ENCODE data around the gene APC2.

Gene APC2

DNA sequence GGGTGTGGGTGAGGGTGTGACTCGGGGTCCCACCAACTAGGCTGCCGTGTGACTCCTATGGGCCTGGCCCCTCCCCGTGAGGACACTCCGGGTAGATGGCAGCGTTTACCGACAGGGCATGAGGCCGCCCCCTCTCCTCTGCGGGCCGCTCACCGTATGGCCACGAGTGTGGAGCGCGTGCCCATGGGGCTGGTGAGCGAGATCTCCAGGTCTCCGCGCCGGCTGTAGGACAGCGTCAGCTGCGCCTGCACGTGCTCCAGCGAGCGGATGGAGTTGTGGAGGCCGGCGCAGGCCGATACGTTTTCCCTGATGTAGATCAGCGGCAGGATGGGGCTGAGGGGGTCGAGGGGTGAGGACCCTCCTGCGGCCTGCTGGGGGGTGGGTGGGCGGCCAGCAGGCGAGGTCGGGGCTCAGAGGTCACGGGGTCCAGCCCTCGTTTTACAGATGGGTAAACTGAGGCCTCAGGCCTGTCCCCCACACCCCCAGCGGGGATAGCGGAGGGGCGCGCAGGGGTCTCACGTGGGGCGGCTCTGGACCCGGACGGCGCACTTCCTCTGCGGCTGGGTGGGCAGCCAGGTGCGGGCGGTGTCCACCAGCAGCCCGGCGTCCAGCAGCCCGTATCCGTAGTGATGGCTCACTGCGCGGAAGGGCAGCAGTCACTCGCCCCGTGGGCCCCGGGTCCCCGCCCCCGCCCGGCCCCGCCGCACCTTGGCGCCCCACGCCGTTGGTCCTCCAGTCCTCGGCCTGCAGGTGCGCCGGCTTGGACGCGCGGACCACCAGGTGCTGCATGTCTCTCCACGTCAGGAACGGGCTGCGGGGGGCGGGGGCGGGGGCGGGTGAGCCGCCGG lies 33.4 kb downstream of the APC2 start:
- no peak overlapping the region for H3K4me3 ChIP-seq (ENCODE audit: control insufficient read depth in 1 of 7, extremely low read depth in 1 of 7, insufficient read depth in 4 of 7, low read depth in 2 of 7, low read length in 6 of 7)
- 96% methylated on average over 61 of the region's 77 CpGs for WGBS (ENCODE audit: insufficient coverage)
- no peaks in the 10 kb centered on the region for H3K36me3 ChIP-seq (ENCODE audit: control insufficient read depth in 4 of 4, insufficient read depth in 4 of 4, low read length in 3 of 4)
- ChIA-PET CTCF (no interaction called here), POLR2A (no interaction called here)
- DNase-seq = no peak
- peaks cover 0 to 13% (median 11%) of the 10 kb centered on the region in 4 experiments for H3K4me1 ChIP-seq (ENCODE audit: control extremely low read depth in 1 of 4, control insufficient read depth in 4 of 4, insufficient read depth in 4 of 4, low read length in 3 of 4)
- no peak overlapping the region for H3K27ac ChIP-seq (ENCODE audit: insufficient read depth in 1 of 2, low read depth in 1 of 2, low read length in 2 of 2, poor library complexity in 1 of 2, severe bottlenecking in 2 of 2)
- H3K27me3 ChIP-seq (replicated peaks in 2 of 5; ENCODE audit: control insufficient read depth in 4 of 5, insufficient read depth in 5 of 5, low read length in 4 of 5) = no peaks in the 10 kb centered on the region
- H3K9me3 ChIP-seq (ENCODE audit: control extremely low read depth in 1 of 5, control insufficient read depth in 4 of 5, insufficient read depth in 2 of 5, low read depth in 1 of 5, low read length in 4 of 5) = no peaks in the 10 kb centered on the region

GRCh38 chr19:1483979-1484428 lies 34.1 kb downstream of the APC2 start:
- no peak for DNase-seq
- H3K27me3 ChIP-seq (replicated peaks in 2 of 5; ENCODE audit: control insufficient read depth in 4 of 5, insufficient read depth in 5 of 5, low read length in 4 of 5) = no peaks in the 10 kb centered on the region
- ChIA-PET POLR2A (interaction anchor here (0.6 kb wide), 1 partner anchor 155 kb away, joined by 3 read pairs; no protein-coding TSS in a partner anchor), CTCF (no interaction called here)
- no peak overlapping the region for H3K4me3 ChIP-seq (ENCODE audit: control insufficient read depth in 1 of 7, extremely low read depth in 1 of 7, insufficient read depth in 4 of 7, low read depth in 2 of 7, low read length in 6 of 7)
- no peaks in the 10 kb centered on the region for H3K36me3 ChIP-seq (ENCODE audit: control insufficient read depth in 4 of 4, insufficient read depth in 4 of 4, low read length in 3 of 4)
- H3K9me3 ChIP-seq (ENCODE audit: control extremely low read depth in 1 of 5, control insufficient read depth in 4 of 5, insufficient read depth in 2 of 5, low read depth in 1 of 5, low read length in 4 of 5) = no peaks in the 10 kb centered on the region
- H3K4me1 ChIP-seq (ENCODE audit: control extremely low read depth in 1 of 4, control insufficient read depth in 4 of 4, insufficient read depth in 4 of 4, low read length in 3 of 4) = peaks cover 0 to 15% (median 6%) of the 10 kb centered on the region in 4 experiments
- H3K27ac ChIP-seq (ENCODE audit: insufficient read depth in 1 of 2, low read depth in 1 of 2, low read length in 2 of 2, poor library complexity in 1 of 2, severe bottlenecking in 2 of 2) = no peak overlapping the region
- 96% methylated on average over 21 of the region's 23 CpGs for WGBS (ENCODE audit: insufficient coverage)

DNA sequence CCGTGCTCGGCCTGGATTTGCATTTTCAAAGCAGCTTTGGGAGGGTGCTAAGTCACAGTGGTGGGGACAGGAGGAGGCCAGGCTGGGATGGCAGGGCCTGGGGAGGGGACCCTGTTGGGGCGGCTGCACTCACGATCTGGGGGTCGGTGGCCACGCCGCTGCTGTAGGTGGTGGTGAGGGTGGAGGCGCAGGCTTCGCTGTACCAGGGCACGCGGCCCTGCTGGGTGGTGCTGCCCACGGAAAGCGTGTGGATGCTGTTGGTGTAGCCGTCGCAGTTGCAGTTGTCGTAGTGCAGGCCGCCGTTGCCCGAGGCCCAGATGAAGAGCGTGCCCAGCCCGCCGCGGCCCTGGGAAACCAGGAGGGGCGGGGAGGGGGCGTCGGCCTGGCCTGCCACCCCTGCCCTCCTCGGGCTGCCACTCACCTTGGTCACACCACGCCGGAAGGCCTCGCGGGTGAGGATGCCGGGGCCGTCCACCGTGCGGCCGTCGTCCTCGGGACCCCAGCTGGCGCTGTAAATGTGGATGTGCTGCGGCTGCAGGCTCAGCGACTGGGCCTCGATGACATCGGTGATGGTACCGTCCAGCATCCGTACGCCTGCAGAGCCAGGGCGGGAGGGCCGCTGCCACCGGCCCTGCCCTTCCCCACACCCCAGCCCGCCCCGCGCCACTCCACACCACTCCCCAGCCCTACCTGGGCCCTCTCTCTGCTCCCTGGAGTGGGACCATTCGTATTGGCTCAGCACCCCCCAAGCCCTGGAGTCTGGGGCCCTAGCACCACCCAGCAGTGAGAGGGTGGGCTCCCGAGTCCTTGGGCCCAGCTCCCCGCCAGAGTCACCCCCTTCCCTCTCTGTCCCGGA lies 37.0 kb downstream of the APC2 start:
- 97% methylated on average over 48 of the region's 56 CpGs for WGBS (ENCODE audit: insufficient coverage)

DNA sequence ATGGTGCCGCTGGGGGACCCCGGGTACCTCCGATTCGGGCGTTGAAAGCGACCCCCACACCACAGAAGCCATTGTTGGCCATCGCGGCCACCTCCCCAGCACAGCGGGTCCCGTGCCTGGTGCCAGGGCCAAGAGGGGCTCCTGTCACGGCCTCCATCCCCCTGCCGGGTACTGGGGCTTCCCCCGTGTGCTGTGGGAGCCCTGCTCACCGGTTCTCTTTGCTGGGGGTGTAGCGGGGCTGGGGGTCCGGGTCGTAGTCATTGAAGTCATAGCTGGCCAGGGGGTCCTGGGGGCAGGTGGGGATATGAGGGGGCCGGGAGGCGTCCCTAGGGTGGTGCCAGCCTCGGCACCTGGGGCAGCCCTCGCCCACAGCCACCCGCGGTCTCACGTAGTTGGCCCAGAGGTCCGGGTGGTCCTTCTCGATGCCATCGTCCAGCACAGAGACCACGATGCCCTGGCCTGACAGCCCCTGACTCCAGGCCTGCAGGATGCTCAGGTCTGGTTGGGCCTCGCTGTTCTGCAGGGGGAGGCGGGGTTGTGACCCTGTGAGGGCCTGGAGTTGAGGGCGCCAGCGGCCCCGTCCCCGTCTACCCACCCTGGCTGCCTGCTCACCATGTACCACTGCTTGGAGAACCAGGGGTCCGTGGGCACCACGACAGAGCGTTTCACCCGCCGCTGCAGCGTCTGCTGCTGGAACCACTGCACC lies 37.8 kb downstream of the APC2 start:
- H3K36me3 ChIP-seq (ENCODE audit: control insufficient read depth in 4 of 4, insufficient read depth in 4 of 4, low read length in 3 of 4) = no peaks in the 10 kb centered on the region
- CTCF ChIA-PET = interaction anchor here (2.5 kb wide), 1 partner anchor 16 kb away, joined by 6 read pairs; no protein-coding TSS in a partner anchor

More for the DNA sequence above, 37.0 kb downstream of the APC2 start:
- Histone ChIP-seq H3K9me3 (ENCODE audit: control extremely low read depth in 1 of 5, control insufficient read depth in 4 of 5, insufficient read depth in 2 of 5, low read depth in 1 of 5, low read length in 4 of 5) (no peaks in the 10 kb centered on the region), H3K27me3 (replicated peaks in 2 of 5; ENCODE audit: control insufficient read depth in 4 of 5, insufficient read depth in 5 of 5, low read length in 4 of 5) (peaks cover 0 to 8% (median 5%) of the 10 kb centered on the region in 5 experiments), H3K4me1 (ENCODE audit: control extremely low read depth in 1 of 4, control insufficient read depth in 4 of 4, insufficient read depth in 4 of 4, low read length in 3 of 4) (peaks cover 0 to 31% (median 22%) of the 10 kb centered on the region in 4 experiments), H3K4me3 (ENCODE audit: control insufficient read depth in 1 of 7, extremely low read depth in 1 of 7, insufficient read depth in 4 of 7, low read depth in 2 of 7, low read length in 6 of 7) (no peak overlapping the region), H3K27ac (ENCODE audit: insufficient read depth in 1 of 2, low read depth in 1 of 2, low read length in 2 of 2, poor library complexity in 1 of 2, severe bottlenecking in 2 of 2) (no peak overlapping the region), H3K36me3 (ENCODE audit: control insufficient read depth in 4 of 4, insufficient read depth in 4 of 4, low read length in 3 of 4) (no peaks in the 10 kb centered on the region)
- DNase-seq = no peak
- CTCF ChIA-PET = no interaction called here
- POLR2A ChIA-PET = no interaction called here

DNA sequence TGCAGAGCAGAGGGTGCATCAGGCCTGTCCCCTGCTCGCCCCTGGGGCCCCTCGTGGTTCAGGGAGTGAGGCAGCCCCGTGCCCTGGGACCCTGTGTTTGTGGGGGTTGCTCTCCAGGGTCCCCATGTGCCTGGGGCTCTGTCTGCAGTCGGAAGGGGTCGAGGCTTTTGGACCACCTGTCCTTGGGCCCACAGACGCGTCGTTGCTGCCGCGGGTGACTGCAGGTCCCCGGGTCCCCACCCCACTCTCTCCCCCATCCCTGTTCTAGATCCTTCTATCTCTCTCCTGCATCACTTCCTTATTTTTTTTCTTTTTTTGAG lies 38.3 kb downstream of the APC2 start:
- Histone ChIP-seq H3K4me1 (ENCODE audit: control extremely low read depth in 1 of 4, control insufficient read depth in 4 of 4, insufficient read depth in 4 of 4, low read length in 3 of 4) (peaks cover 0 to 31% (median 22%) of the 10 kb centered on the region in 4 experiments), H3K36me3 (ENCODE audit: control insufficient read depth in 4 of 4, insufficient read depth in 4 of 4, low read length in 3 of 4) (no peaks in the 10 kb centered on the region), H3K4me3 (ENCODE audit: control insufficient read depth in 1 of 7, extremely low read depth in 1 of 7, insufficient read depth in 4 of 7, low read depth in 2 of 7, low read length in 6 of 7) (no peak overlapping the region), H3K27me3 (replicated peaks in 2 of 5; ENCODE audit: control insufficient read depth in 4 of 5, insufficient read depth in 5 of 5, low read length in 4 of 5) (peaks cover 0 to 9% (median 8%) of the 10 kb centered on the region in 5 experiments), H3K27ac (ENCODE audit: insufficient read depth in 1 of 2, low read depth in 1 of 2, low read length in 2 of 2, poor library complexity in 1 of 2, severe bottlenecking in 2 of 2) (no peak overlapping the region), H3K9me3 (ENCODE audit: control extremely low read depth in 1 of 5, control insufficient read depth in 4 of 5, insufficient read depth in 2 of 5, low read depth in 1 of 5, low read length in 4 of 5) (no peaks in the 10 kb centered on the region)
- ChIA-PET CTCF (interaction anchor here (2.5 kb wide), 1 partner anchor 17 kb away, joined by 6 read pairs; no protein-coding TSS in a partner anchor), POLR2A (no interaction called here)
- DNase-seq = no peak
- 88% methylated on average over 11 of the region's 11 CpGs for WGBS (ENCODE audit: insufficient coverage)

More for the DNA sequence above, 37.8 kb downstream of the APC2 start:
- WGBS (ENCODE audit: insufficient coverage) = 98% methylated on average over 27 of the region's 40 CpGs
- Histone ChIP-seq H3K4me3 (ENCODE audit: control insufficient read depth in 1 of 7, extremely low read depth in 1 of 7, insufficient read depth in 4 of 7, low read depth in 2 of 7, low read length in 6 of 7) (no peak overlapping the region), H3K4me1 (ENCODE audit: control extremely low read depth in 1 of 4, control insufficient read depth in 4 of 4, insufficient read depth in 4 of 4, low read length in 3 of 4) (peaks cover 0 to 31% (median 22%) of the 10 kb centered on the region in 4 experiments), H3K9me3 (ENCODE audit: control extremely low read depth in 1 of 5, control insufficient read depth in 4 of 5, insufficient read depth in 2 of 5, low read depth in 1 of 5, low read length in 4 of 5) (no peaks in the 10 kb centered on the region), H3K27me3 (replicated peaks in 2 of 5; ENCODE audit: control insufficient read depth in 4 of 5, insufficient read depth in 5 of 5, low read length in 4 of 5) (peaks cover 0 to 8% (median 5%) of the 10 kb centered on the region in 5 experiments), H3K27ac (ENCODE audit: insufficient read depth in 1 of 2, low read depth in 1 of 2, low read length in 2 of 2, poor library complexity in 1 of 2, severe bottlenecking in 2 of 2) (no peak overlapping the region)
- DNase-seq = no peak
- POLR2A ChIA-PET = no interaction called here

DNA sequence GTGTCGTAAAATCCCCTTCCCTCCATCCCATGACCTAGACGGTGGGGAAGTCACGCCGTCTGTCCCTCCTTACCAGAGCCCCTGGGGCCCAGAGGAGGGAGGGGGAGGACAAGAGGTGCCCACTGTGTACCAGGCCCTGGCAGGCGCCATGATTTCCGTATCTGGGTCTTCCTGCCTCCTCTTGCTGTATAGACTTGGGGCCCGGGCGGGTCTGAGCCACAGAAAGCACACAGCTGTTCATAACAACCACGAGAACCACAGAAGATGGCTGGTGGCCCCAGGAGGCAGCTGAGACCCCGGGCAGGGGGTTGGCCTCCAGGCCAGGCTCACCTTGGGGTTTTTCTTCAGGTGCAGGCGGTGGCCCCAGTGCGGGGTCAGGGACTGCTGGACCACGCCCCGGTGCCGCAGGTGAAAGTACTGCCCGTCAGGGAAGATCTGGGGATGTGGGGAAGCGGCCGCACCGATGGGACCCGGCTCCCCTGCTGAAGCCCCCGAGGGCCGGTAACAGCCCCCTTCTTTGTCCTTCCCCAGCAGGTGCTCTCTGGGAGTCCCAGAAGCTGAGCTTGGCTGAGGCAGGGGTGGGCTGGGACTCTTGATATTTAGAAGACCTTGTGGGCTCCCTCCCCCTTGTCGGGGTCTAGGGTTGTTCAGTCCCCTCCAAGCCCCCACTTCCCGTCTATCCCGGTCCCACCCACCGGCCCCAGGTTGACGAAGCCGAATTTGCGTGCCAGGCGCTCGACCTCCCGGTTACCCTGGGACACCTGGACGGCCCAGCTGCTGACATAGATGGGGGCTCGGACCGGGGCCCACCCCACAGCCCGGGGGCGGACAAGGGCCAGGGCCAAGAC lies 39.8 kb downstream of the APC2 start:
- POLR2A ChIA-PET = no interaction called here
- CTCF ChIA-PET = interaction anchor here (2.5 kb wide), 1 partner anchor 18 kb away, joined by 6 read pairs; no protein-coding TSS in a partner anchor
- 19% methylated on average over 28 of the region's 37 CpGs for WGBS (ENCODE audit: insufficient coverage)
- Histone ChIP-seq H3K4me3 (ENCODE audit: control insufficient read depth in 1 of 7, extremely low read depth in 1 of 7, insufficient read depth in 4 of 7, low read depth in 2 of 7, low read length in 6 of 7) (peak overlapping the region; percentile 24 to 82 (median 68)), H3K9me3 (ENCODE audit: control extremely low read depth in 1 of 5, control insufficient read depth in 4 of 5, insufficient read depth in 2 of 5, low read depth in 1 of 5, low read length in 4 of 5) (no peaks in the 10 kb centered on the region), H3K27ac (ENCODE audit: insufficient read depth in 1 of 2, low read depth in 1 of 2, low read length in 2 of 2, poor library complexity in 1 of 2, severe bottlenecking in 2 of 2) (peak overlapping the region in 1 of 2 experiments; percentile 75), H3K4me1 (ENCODE audit: control extremely low read depth in 1 of 4, control insufficient read depth in 4 of 4, insufficient read depth in 4 of 4, low read length in 3 of 4) (peaks cover 0 to 31% (median 22%) of the 10 kb centered on the region in 4 experiments), H3K27me3 (replicated peaks in 2 of 5; ENCODE audit: control insufficient read depth in 4 of 5, insufficient read depth in 5 of 5, low read length in 4 of 5) (peaks cover 0 to 9% (median 8%) of the 10 kb centered on the region in 5 experiments), H3K36me3 (ENCODE audit: control insufficient read depth in 4 of 4, insufficient read depth in 4 of 4, low read length in 3 of 4) (no peaks in the 10 kb centered on the region)
- peak; percentile 40 to 88 (median 78) for DNase-seq

Data from common myeloid progenitor, CD34-positive (primary cell).